ENCODE data around the gene KIRREL3.

- TF ChIP-seq EZH2phosphoT487 (IDR thresholded peaks at IDR 0.05; ENCODE audit: borderline replicate concordance, low read length) (no peak), EZH2 (IDR thresholded peaks at IDR 0.05; ENCODE audit: low read length, unreplicated experiment) (no peak)
- TF ChIP-seq, protein P1, sequence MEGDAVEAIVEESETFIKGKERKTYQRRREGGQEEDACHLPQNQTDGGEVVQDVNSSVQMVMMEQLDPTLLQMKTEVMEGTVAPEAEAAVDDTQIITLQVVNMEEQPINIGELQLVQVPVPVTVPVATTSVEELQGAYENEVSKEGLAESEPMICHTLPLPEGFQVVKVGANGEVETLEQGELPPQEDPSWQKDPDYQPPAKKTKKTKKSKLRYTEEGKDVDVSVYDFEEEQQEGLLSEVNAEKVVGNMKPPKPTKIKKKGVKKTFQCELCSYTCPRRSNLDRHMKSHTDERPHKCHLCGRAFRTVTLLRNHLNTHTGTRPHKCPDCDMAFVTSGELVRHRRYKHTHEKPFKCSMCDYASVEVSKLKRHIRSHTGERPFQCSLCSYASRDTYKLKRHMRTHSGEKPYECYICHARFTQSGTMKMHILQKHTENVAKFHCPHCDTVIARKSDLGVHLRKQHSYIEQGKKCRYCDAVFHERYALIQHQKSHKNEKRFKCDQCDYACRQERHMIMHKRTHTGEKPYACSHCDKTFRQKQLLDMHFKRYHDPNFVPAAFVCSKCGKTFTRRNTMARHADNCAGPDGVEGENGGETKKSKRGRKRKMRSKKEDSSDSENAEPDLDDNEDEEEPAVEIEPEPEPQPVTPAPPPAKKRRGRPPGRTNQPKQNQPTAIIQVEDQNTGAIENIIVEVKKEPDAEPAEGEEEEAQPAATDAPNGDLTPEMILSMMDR (conservative IDR thresholded peaks at IDR 0.05; ENCODE audit: low read depth, low read length), result no peak
Observed at GRCh38 chr11:126790550-126791081, 210.0 kb downstream of the KIRREL3 start.

All from PC-3 (cell line).